ENCODE data around the gene LONP1. TPM values are rescaled to one million over a fixed set of nuclear protein-coding genes. Genes with fewer than 3 reads are reported as not detected.

LONP1 gene
- polyA plus RNA-seq, 1 of the 3 experiments (the other 2 are of a cell fraction), result 111 TPM

DNA sequence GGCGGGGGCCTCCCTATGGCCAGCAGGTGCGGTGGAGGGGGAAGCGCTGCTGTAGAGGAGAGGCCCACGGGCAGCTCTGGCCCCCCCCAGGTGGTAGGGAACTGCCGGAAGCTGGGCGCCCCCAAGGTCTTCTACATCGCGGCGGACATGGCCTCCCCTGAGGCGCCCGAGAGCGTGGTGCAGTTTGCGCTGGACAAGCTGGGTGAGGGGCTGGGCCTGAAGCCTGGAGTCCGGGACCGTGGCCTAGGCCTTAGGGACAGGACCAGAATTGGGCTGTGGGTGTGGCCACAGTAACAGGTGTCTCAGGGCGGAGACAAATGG is 33.7 kb downstream of the LONP1 start:
- H4K20me1 ChIP-seq (ENCODE audit: insufficient read depth), result peaks cover 12% of the 10 kb centered on the region
- peak overlapping the region in 1 of 2 experiments; percentile 55; a peak in 2 of 4 replicates for H3K4me3 ChIP-seq (ENCODE audit: low read depth in 2 of 2, low read length in 1 of 2)
- no peak overlapping the region for H2AFZ ChIP-seq (ENCODE audit: low read depth)
- H3F3A ChIP-seq (replicated peaks; ENCODE audit: insufficient read depth), result peaks cover 28% of the 10 kb centered on the region
- WGBS (ENCODE audit: low lambda C conversion rate), result 57% methylated on average over 6 of the region's 16 CpGs
- CTCF ChIA-PET, result interaction anchor here (0.7 to 1.9 kb wide), 4 partner anchors 10 to 118 kb away, joined by 3 to 9 read pairs (median 4); no protein-coding TSS in a partner anchor
- H3K27ac ChIP-seq (ENCODE audit: low read depth in 2 of 2, low read length in 1 of 2), result peak overlapping the region; percentile 52 to 72; a peak in 2 of 4 replicates
- H3K9me3 ChIP-seq, result no peaks in the 10 kb centered on the region
- H3K27me3 ChIP-seq (ENCODE audit: insufficient read depth), result no peaks in the 10 kb centered on the region
- H3K4me1 ChIP-seq (ENCODE audit: control insufficient read depth in 1 of 2, insufficient read depth in 2 of 2, low read depth in 1 of 2, low read length in 1 of 2), result peaks cover 0 to 15% of the 10 kb centered on the region in 2 experiments; a peak in 1 of 4 replicates
- no peak overlapping the region for H3K9ac ChIP-seq
- DNase-seq, result no peak
- TF ChIP-seq FOXJ3 (CRISPR knock-in tag; IDR thresholded peaks at IDR 0.05), result no peak
- TF ChIP-seq, protein P1, sequence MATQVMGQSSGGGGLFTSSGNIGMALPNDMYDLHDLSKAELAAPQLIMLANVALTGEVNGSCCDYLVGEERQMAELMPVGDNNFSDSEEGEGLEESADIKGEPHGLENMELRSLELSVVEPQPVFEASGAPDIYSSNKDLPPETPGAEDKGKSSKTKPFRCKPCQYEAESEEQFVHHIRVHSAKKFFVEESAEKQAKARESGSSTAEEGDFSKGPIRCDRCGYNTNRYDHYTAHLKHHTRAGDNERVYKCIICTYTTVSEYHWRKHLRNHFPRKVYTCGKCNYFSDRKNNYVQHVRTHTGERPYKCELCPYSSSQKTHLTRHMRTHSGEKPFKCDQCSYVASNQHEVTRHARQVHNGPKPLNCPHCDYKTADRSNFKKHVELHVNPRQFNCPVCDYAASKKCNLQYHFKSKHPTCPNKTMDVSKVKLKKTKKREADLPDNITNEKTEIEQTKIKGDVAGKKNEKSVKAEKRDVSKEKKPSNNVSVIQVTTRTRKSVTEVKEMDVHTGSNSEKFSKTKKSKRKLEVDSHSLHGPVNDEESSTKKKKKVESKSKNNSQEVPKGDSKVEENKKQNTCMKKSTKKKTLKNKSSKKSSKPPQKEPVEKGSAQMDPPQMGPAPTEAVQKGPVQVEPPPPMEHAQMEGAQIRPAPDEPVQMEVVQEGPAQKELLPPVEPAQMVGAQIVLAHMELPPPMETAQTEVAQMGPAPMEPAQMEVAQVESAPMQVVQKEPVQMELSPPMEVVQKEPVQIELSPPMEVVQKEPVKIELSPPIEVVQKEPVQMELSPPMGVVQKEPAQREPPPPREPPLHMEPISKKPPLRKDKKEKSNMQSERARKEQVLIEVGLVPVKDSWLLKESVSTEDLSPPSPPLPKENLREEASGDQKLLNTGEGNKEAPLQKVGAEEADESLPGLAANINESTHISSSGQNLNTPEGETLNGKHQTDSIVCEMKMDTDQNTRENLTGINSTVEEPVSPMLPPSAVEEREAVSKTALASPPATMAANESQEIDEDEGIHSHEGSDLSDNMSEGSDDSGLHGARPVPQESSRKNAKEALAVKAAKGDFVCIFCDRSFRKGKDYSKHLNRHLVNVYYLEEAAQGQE (IDR thresholded peaks at IDR 0.05; ENCODE audit: low read depth, low read length), result no peak
- no peak for TF ChIP-seq PBX3 (IDR thresholded peaks at IDR 0.05)
- TF ChIP-seq TAF1 (IDR thresholded peaks at IDR 0.05; ENCODE audit: borderline replicate concordance, low read depth, low read length), result no peak
- TF ChIP-seq MXI1 (IDR thresholded peaks at IDR 0.05; ENCODE audit: low read depth, low read length), result no peak
- TF ChIP-seq EP300 (IDR thresholded peaks at IDR 0.05; ENCODE audit: borderline replicate concordance in 1 of 2, low read depth in 1 of 2, low read length in 1 of 2), result no peak
- no peak for TF ChIP-seq CHD2 (IDR thresholded peaks at IDR 0.05; ENCODE audit: low read length, partially characterized antibody)
- no peak for TF ChIP-seq ELF1 (IDR thresholded peaks at IDR 0.05)
- TF ChIP-seq TCF12 (IDR thresholded peaks at IDR 0.05), result no peak
- no peak for TF ChIP-seq TEAD4 (IDR thresholded peaks at IDR 0.05; ENCODE audit: borderline replicate concordance, insufficient read depth)
- no peak for TF ChIP-seq USF1 (IDR thresholded peaks at IDR 0.05; ENCODE audit: borderline replicate concordance, low read depth)
- TF ChIP-seq JUND (IDR thresholded peaks at IDR 0.05), result no peak
- no peaks in the 10 kb centered on the region for H3K36me3 ChIP-seq (replicated peaks in 1 of 2; ENCODE audit: control insufficient read depth in 1 of 2, insufficient read depth in 2 of 2, low read length in 1 of 2)
- H3K79me2 ChIP-seq (ENCODE audit: insufficient read depth), result peaks cover 15% of the 10 kb centered on the region
- POLR2A ChIA-PET, result no interaction called here
- H3K9me2 ChIP-seq, result no peaks in the 10 kb centered on the region
- peak overlapping the region; percentile 85; the same call in 1 of the 2 replicates for H3K4me2 ChIP-seq
